Measurements from ENCODE around the gene UAP1. TPM values are rescaled to one million over a fixed set of nuclear protein-coding genes. Genes with fewer than 3 reads are reported as not detected.
"Not testable (repeated sequence)": the region's sequence is repeated elsewhere in the genome, so short reads cannot be mapped to it uniquely, and the experiment has no call there.

Gene UAP1
- total RNA-seq, 2 donors from 2014 or later: 51.4 to 72.1 TPM

DNA sequence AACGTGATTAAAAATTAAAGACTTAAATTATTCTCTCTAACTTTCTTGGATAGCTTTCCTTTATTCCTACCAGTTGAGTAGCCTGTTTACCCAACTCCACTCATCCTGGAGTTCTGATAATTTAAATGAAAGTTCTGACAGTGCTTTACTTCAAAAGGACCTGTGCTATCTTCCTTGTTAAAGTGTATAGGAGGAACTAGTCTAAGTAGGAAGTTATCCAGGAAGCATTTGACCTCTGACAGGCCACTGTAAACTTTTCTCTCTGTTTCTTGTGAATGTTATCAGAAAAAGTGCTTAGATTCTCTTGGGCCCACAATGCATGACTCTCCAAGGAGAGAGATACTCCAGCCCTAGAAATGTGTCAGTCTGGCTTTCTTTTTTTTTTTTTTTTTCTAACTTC, 9.2 kb downstream of the UAP1 start:
- intact Hi-C loops (cut with DNase I): no loop called here
- 86% methylated on average over 1 of the region's 1 CpG for WGBS
- DNase-seq (ENCODE audit: low spot score): no peak
- Histone ChIP-seq H3K9me3 (no peaks in the 10 kb centered on the region), H3K36me3 (no peaks in the 10 kb centered on the region), H3K4me1 (replicated peaks) (peaks cover 5% of the 10 kb centered on the region), H3K4me3 (no peak overlapping the region), H3K27ac (no peak overlapping the region), H3K27me3 (replicated peaks; ENCODE audit: insufficient read depth) (no peaks in the 10 kb centered on the region)
- TF ChIP-seq POLR2A (IDR thresholded peaks at IDR 0.05) (no peak), POLR2AphosphoS5 (IDR thresholded peaks at IDR 0.05) (no peak)
- TF ChIP-seq, protein P1, sequence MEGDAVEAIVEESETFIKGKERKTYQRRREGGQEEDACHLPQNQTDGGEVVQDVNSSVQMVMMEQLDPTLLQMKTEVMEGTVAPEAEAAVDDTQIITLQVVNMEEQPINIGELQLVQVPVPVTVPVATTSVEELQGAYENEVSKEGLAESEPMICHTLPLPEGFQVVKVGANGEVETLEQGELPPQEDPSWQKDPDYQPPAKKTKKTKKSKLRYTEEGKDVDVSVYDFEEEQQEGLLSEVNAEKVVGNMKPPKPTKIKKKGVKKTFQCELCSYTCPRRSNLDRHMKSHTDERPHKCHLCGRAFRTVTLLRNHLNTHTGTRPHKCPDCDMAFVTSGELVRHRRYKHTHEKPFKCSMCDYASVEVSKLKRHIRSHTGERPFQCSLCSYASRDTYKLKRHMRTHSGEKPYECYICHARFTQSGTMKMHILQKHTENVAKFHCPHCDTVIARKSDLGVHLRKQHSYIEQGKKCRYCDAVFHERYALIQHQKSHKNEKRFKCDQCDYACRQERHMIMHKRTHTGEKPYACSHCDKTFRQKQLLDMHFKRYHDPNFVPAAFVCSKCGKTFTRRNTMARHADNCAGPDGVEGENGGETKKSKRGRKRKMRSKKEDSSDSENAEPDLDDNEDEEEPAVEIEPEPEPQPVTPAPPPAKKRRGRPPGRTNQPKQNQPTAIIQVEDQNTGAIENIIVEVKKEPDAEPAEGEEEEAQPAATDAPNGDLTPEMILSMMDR (IDR thresholded peaks at IDR 0.05): no peak

DNA sequence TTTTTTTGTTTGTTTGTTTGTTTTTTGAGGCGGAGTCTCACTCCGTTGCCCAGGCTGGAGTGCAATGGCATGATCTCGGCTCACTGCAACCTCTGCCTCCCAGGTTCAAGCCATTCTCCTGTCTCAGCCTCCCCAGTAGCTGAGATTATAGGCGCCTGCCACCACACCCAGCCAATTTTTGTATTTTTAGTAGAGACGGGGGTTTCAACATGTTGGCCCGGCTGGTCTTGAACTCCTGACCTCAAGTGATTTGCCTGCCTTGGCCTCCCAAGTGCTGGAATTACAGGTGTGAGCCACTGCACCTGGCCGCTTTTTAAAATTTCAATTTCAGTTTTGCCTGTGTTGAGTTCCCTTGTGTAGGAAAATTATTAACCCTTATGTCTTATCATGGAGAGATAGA, 9.6 kb downstream of the UAP1 start:
- H3K36me3 ChIP-seq; H3K27me3 ChIP-seq (replicated peaks; ENCODE audit: insufficient read depth); H3K27ac ChIP-seq; intact Hi-C loops (cut with DNase I); H3K4me3 ChIP-seq; H3K9me3 ChIP-seq; DNase-seq (ENCODE audit: low spot score); H3K4me1 ChIP-seq (replicated peaks): not testable (repeated sequence)
- 95% methylated on average over 7 of the region's 7 CpGs for WGBS

DNA sequence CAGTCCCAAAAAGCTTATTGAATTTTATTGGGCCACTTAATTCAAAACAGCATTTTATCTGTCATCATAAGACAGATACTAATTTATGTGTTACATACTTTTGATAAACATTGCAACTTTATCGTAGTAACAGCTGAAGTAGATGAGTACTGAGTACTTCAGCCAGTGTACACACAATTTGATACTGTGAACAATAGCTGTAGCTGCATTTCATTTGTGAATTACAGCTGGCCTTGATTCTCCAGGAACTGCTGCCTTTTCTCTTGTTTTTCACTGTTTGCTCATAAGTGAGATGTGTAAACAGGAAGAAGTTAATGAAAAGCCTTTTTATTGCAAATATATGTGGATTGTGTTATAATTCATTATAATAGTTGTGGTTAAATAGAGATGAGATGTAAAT, 10.2 kb downstream of the UAP1 start:
- H3K4me1 ChIP-seq (replicated peaks): peaks cover 5% of the 10 kb centered on the region
- intact Hi-C loops (cut with DNase I): no loop called here
- TF ChIP-seq POLR2A (IDR thresholded peaks at IDR 0.05) (no peak), POLR2AphosphoS5 (IDR thresholded peaks at IDR 0.05) (no peak)
- TF ChIP-seq, protein P1 (IDR thresholded peaks at IDR 0.05): no peak
- DNase-seq (ENCODE audit: low spot score): no peak
- no peaks in the 10 kb centered on the region for H3K36me3 ChIP-seq
- WGBS: 31% methylated on average over 1 of the region's 1 CpG
- no peak overlapping the region for H3K4me3 ChIP-seq
- no peaks in the 10 kb centered on the region for H3K9me3 ChIP-seq
- H3K27me3 ChIP-seq (replicated peaks; ENCODE audit: insufficient read depth): no peaks in the 10 kb centered on the region
- peak overlapping the region in 1 of 2 donors; percentile 26 for H3K27ac ChIP-seq

DNA sequence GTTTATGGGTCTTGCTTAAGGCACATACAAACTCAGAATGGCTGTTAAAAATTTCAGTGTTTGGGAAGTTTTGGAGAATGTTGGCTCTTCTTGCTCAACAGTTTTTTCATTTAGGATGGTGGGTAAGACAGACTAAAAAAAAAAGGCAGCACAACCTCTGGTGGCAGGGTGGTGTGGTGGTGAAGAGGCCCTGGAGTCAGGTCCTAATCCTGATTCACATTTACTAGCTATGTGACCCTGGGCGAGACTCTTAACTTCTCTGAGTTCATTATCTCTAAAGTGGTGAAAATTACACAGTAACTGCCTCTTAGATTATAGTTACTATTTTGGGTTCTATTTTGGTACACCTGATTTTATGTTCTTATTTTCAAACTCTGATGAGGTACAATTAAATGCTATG, 11.6 kb downstream of the UAP1 start:
- DNase-seq (ENCODE audit: low spot score): no peak
- TF ChIP-seq, protein P1 (IDR thresholded peaks at IDR 0.05): no peak
- TF ChIP-seq POLR2A (IDR thresholded peaks at IDR 0.05): no peak
- no peak for TF ChIP-seq POLR2AphosphoS5 (IDR thresholded peaks at IDR 0.05)
- 97% methylated on average over 1 of the region's 1 CpG for WGBS
- Histone ChIP-seq H3K4me1 (replicated peaks) (peaks cover 6% of the 10 kb centered on the region), H3K9me3 (no peaks in the 10 kb centered on the region), H3K36me3 (no peaks in the 10 kb centered on the region), H3K4me3 (no peak overlapping the region), H3K27ac (no peak overlapping the region), H3K27me3 (replicated peaks; ENCODE audit: insufficient read depth) (no peaks in the 10 kb centered on the region)
- intact Hi-C loops (cut with DNase I): no loop called here

DNA sequence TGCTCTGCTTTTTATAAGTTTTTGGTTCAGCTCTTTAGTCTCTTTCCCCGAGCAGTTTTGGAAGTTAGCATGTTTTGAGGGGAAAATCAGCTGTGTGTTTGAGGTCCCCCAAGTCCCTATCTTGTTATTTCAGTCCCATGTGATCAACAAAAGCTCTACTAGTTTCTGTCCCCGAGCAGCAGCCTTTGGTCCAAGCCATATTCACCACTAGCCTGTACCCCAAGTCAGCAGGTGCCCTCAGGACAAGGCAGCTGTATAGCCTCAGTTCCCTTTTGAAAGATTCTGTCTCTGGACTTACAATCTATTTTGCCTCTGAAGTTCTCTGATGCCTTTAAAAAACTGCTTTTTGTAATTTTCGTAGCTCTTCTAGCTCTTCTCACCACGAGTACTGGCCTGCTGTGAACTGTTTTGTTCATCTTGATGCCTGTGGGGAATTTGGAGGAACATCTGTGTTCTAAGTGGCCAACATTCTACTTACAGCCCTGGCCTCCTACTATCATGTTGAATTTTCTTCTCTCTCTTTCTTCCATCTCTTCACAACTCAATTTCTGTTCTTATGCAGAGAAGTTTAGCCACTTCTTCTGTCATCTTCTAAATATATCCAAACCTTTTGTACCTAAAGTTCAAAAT, 16.7 kb downstream of the UAP1 start:
- no peak overlapping the region for H3K4me3 ChIP-seq
- DNase-seq (ENCODE audit: low spot score): no peak
- no peak for TF ChIP-seq POLR2A (IDR thresholded peaks at IDR 0.05)
- TF ChIP-seq, protein P1 (IDR thresholded peaks at IDR 0.05): no peak
- H3K9me3 ChIP-seq: no peaks in the 10 kb centered on the region
- no peak overlapping the region for H3K27ac ChIP-seq
- intact Hi-C loops (cut with DNase I): no loop called here
- H3K36me3 ChIP-seq: peaks cover 0 to 8% of the 10 kb centered on the region in 2 donors
- H3K4me1 ChIP-seq (replicated peaks): peaks cover 9% of the 10 kb centered on the region
- 64% methylated on average over 4 of the region's 4 CpGs for WGBS
- no peaks in the 10 kb centered on the region for H3K27me3 ChIP-seq (replicated peaks; ENCODE audit: insufficient read depth)
